LNCaP clone FGC (cell line): Measurements from ENCODE around the gene PLCB1.

ENCODE experiments used
- DNase-seq: peaks from one replicate; pipeline ENCODE4 v3.0.0-alpha.2; 2011; ENCODE audit warnings: low read depth
- H3K4me3 ChIP-seq: 2 replicates; pipeline ENCODE4 v1.5.1; 2011; ENCODE audit warnings: mild to moderate bottlenecking, low read depth, low read length, control low read depth
- TF ChIP-seq, protein P1 (sequence below): IDR thresholded peaks from 2 replicates; pipeline ENCODE4 v1.5.1; 2012; ENCODE audit warnings: mild to moderate bottlenecking; ENCODE audit not compliant: control insufficient read depth, insufficient read depth; ENCODE audit errors: extremely low read depth

The PLCB1 gene

DNA sequence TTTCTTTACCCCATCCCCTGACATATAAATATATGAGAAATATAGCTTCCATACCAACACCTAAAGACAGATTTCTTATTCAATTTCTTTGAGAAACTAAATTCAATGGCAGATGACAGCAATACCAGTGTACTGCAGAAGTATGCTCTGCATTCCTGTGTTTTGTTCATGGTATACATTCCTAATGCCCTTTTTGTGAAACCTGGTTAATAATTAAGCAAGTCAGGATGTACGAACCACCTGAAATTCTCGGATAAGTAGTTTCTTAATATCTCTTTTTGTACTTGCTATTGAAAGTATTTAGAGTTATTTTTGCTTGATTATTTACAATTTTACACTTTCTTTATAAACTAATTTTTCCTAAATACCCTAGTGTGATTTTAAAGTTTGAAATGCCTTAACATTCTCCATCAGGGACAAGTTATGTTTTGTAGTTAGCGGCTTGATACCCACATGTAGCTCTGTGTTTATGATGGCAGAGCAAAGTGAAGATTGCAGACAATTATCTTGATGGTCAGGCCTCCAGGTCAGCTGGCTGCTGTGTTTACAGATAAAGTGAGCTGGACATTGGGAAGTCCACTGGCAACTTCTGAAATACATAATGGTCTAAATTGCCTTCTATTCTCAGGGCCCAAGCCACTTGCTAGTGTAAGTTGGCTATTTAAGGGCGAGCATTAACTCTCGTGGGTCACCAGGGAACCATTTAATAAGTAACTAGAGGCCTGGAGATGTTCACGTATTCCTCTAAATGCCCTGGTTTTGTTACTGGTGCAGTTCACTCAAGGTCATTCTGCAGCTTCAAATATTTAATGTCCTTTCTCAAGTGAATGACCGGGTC is 58.2 kb downstream of the PLCB1 start:
- no peak overlapping the region for H3K4me3 ChIP-seq
- TF ChIP-seq, protein P1, sequence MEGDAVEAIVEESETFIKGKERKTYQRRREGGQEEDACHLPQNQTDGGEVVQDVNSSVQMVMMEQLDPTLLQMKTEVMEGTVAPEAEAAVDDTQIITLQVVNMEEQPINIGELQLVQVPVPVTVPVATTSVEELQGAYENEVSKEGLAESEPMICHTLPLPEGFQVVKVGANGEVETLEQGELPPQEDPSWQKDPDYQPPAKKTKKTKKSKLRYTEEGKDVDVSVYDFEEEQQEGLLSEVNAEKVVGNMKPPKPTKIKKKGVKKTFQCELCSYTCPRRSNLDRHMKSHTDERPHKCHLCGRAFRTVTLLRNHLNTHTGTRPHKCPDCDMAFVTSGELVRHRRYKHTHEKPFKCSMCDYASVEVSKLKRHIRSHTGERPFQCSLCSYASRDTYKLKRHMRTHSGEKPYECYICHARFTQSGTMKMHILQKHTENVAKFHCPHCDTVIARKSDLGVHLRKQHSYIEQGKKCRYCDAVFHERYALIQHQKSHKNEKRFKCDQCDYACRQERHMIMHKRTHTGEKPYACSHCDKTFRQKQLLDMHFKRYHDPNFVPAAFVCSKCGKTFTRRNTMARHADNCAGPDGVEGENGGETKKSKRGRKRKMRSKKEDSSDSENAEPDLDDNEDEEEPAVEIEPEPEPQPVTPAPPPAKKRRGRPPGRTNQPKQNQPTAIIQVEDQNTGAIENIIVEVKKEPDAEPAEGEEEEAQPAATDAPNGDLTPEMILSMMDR = no peak
- no peak for DNase-seq

DNA sequence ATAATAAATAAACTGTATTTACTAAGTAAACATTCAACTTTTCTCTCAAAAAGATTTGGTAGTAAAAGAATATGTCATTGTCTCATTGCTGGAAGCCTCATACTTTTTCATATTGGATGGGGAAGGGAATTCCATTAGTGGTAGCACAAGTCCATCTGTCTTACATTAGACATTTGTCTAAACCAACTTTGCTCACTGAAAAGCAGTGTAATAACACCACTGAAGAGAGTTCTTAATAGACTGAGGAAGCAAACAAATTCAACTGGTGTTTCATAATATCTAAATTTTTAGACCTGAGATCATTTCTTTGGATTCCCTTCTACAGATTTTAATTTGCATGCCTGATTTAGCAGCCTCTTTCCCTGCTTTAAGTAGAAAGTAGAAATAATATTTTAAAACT is 62.7 kb downstream of the PLCB1 start:
- DNase-seq = no peak
- TF ChIP-seq, protein P1 = no peak
- H3K4me3 ChIP-seq = no peak overlapping the region

DNA sequence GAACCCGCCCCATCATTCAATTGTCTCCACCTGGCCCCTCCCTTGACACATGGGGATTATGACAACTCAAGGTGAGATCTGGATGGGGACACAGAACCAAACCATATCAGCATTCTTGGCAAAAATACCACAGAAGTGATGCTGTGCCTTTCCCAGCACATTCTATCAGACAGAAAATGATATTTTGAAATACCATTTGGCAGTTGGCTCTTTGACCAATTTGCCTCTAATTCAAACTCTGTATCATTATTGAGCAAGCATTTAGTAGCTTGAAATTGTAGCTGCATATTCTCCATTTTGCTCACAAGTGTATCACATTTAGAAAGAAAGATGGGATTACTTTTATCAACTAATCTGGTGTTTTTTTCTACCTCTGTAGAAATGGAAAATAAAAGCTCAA is 64.0 kb downstream of the PLCB1 start:
- no peak for DNase-seq
- H3K4me3 ChIP-seq = no peak overlapping the region
- TF ChIP-seq, protein P1 = no peak

DNA sequence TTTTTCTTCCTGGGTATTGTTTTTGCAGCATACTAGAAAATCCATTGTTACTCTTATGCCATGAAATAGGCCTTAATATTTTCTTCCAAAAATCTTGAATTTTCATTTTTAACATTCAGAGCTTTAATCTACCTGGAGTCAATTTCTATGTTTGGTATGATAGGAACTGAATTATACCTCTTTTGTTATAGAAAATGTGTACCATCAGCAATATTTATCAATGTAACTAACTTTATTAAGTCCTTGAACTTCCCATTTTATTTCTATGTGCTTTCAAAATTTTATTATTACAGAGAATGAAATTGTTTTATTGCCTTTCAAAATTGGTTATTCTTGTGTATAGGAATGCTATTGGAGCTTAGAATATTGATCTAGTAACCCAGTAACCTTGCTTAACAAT is 68.2 kb downstream of the PLCB1 start:
- TF ChIP-seq, protein P1 = no peak
- no peak overlapping the region for H3K4me3 ChIP-seq
- no peak for DNase-seq

DNA sequence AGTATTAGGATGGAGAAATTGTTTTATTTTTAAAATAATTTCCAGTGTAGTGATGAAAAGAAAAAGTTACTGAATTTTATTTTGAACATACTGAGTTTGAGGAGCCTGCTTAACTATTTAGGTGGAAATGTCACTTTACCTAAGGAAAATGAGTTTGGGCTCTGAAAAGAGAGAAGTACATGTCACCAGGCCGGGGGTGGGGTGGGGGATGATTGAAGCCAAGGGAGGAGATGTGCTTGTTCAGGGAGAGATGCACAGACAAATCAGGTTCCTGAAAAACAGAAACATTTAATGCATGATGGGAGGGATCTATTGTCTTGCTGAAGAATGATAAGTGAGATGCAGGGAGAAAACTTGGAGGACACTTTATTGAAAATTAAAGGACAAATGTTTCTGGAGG is 71.3 kb downstream of the PLCB1 start:
- H3K4me3 ChIP-seq = no peak overlapping the region
- DNase-seq = no peak
- TF ChIP-seq, protein P1 = no peak

DNA sequence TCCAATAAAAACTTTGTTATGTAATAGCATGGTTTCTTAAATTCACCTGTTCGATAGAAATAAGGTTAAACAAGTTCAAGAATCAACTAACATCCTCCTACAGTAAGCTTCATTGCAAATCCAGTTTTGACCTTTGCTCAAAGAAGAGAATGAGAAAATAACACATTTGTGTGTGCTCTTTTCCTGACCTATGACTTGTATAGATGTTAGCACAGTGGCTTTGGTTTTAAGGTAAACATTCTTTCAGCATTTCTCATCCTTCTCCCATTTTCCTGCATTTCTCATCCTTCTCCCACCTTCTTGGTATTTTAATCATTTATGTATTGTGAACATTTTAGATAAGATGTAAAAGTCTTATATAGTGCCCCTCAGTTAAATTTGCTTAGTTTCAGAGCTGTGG is 73.9 kb downstream of the PLCB1 start:
- no peak for DNase-seq
- no peak overlapping the region for H3K4me3 ChIP-seq
- TF ChIP-seq, protein P1 = no peak

DNA sequence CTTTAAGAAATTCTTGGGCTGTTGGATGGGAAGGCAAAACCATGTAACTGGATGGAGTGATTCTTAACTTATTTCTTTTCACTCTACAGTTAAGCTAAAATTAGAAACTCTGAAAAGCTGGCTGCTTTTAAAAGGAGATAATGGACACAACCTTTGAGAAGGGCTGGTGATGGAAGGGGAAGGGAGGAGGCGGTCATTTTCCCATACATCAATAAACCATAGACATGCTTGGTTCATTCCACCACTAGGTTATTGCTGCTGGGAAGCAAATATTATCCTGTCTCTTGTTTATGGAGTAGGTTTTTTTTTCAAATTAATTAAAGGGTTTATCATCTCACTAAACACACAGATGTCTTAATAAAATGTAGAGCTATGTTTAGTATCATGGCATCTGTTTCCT is 76.2 kb downstream of the PLCB1 start:
- DNase-seq = no peak
- TF ChIP-seq, protein P1 = no peak
- no peak overlapping the region for H3K4me3 ChIP-seq
